ENCODE results near the gene WDR91. TPM values are rescaled to one million over a fixed set of nuclear protein-coding genes. Genes with fewer than 3 reads are reported as not detected.

Gene WDR91
- total RNA-seq, 1 donor from 2014 or later: 5.2 TPM

DNA sequence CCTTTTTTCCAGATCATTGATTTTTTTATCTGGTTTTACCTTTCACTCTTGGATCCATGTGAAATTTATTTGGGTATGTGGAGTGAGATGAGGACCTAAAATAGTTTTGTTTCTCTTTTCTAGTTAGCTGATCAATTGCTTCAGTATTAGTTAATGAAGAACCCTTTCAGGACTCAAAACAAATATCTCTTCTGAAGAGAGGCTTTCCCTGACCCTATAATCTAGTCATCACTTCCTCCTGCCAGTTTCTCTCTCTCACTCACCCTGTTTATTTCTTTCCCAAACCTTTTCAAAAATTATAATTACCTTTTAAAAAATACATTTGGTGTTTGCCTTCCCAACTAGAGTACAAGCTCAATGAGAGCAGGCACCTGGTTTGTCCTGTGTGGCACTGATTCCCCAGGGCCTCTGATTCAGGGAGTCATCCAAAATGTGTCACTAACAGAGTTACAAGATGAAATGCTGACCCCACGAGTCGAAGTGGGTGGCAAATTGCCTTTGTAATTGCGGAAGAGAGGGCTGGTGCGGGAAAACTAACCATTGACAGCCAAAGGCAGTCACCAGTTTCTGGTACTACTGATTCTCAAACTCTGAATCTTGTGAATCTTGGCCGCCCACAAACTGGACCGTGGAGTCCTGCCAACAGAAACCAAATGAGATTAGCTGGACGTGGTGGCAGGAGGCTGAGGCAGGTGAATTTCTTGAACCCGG lies 61.1 kb downstream of the WDR91 start:
- intact Hi-C loops (cut with DNase I): no loop called here

GRCh38 chr7:135147899-135148721 lies 63.2 kb downstream of the WDR91 start, which contains the start of gene TMEM140:
TSS of gene TMEM140 (plus strand) at chr7:135148072. CDS start at chr7:135164442, 16,370 bp downstream.
- DNase-seq (ENCODE audit: low spot score): no peak
- intact Hi-C loops (cut with DNase I): loop anchor here (1.0 to 5.0 kb wide), 3 partner anchors 13 to 161 kb away; partner anchors contain the start of genes AGBL3 and CYREN

More for the DNA sequence above, 61.1 kb downstream of the WDR91 start:
- DNase-seq (ENCODE audit: low spot score): no peak

DNA sequence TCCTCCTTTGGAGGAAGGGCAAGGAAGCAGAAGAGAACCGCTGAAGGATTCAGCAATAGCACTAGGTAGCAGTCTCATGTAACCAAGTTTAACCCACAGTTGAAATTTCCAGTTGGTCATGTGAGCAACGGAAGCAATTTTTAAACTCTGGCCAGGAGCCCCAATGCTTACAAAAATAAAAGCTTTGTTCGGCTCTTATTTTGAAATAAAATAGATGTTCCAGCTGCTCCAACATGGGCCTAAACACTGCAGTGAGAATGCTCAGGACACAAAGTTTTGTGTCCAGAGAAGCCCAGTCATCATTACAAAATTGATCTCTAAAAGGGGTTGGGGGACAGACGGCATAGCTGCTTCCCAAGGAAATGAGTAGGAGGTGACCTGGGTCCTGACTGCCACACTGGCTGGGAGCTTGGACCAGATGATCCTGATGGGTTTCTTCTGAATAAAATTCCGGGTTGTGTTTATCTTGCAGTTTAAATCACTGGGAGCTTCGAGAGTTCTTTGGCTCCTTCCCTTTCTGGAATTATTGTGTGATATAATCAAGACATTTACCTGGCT lies 63.9 kb downstream of the WDR91 start:
- DNase-seq (ENCODE audit: low spot score): no peak
- intact Hi-C loops (cut with DNase I): loop anchor here (1.0 to 5.0 kb wide), 3 partner anchors 13 to 160 kb away; partner anchors contain the start of genes AGBL3 and CYREN

- intact Hi-C loops (cut with DNase I): no loop called here
- DNase-seq (ENCODE audit: low spot score): no peak
Measured at GRCh38 chr7:135143885-135144668, 67.2 kb downstream of the WDR91 start.

Small RNA genes within 50 kb of the gene (microRNA-seq; reads per million reads assigned to microRNA genes)
- gene MIR6509: not detected

Other genes with a start within 250 kb of the WDR91 start
- 1.4 TPM for gene AGBL3, start 225.0 kb downstream of the WDR91 start, total RNA-seq
- gene TMEM140, start 63.5 kb downstream of the WDR91 start, total RNA-seq: 15.2 TPM
- 24.0 TPM for gene CYREN, start 40.8 kb downstream of the WDR91 start, total RNA-seq
- not detected for gene STRA8, start 22.3 kb upstream of the WDR91 start, total RNA-seq